HG02943 (cell line): ENCODE data around the gene GALNT9.

Source experiments
- ATAC-seq: cut with Tn5 transposase; IDR thresholded peaks from one replicate; pipeline ENCODE4 v1.9.1; 2021; ENCODE audit warnings: mild to moderate bottlenecking, low read depth, moderate library complexity; ENCODE audit not compliant: unreplicated experiment

Gene GALNT9

DNA sequence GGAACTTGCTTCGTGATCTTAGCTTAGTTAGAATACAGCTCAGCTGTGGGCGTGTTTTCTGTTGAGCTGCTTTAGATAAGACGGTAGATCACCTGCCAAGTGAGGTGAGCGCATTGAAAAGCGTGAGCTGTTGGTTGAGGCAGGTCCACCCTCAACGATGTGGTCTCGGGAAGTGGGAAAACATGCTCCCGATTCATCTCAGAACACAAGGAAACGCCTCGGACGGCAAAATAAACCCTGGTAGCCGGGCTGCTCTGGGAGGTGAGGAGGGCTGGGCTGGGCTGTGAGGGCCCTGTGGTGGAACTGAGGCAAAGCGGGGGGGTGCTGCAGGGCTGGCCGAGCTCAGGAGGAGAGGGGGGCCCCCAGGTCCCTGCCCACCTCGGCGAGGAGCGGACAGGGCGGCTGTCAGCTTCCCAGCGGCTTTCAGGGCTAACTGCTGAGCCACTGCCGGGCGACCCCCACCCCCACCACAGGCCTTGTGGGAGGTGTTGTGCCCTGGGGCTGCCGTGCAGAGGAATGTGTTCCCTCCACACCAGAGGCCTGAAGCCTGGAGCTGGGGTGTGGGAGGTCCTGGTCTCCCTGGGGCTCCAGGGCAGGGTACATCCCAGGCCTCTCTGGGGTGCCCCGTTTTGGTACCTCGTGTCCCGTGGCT lies 154.4 kb downstream of the GALNT9 start:
- no peak for ATAC-seq

DNA sequence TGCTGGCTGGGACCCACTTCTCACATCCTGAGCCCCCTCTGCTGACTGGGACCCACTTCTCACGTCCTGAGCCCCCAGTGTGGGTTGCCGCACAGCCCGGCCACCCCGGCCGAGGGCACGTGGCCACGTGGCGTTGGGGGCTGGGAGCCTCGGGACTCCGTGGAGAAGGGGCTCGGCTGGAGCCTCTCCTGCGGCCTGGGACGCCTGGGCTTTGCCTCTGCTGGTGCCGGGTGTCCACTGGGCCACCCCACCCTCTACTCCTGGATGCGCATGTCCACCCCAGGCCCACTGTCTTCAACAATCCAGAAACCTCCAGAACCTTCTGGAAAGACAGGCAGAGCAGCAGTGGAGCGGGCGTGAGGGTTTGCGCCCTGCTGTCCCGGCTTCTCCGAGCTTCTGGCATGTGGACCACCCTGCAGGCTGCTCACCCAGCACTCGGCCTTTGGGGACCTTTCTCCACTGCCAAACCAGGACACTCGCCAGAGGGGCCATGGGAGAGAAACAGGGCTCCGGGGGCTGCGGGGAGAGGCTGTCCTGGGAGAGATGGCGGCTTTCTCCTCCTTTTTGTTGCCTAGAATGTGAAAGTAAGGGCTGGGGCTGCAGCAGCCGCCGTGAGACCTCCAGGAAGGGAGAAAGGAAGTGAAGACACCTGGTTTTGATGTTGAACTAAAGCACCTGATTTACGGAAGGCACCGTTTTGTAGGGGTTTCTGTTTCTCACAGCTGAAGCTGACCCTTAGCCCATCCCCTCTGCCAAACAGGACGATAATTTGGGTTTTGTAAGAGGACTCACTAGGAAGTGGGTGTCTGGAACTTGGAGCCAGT lies 155.2 kb downstream of the GALNT9 start:
- no peak for ATAC-seq

DNA sequence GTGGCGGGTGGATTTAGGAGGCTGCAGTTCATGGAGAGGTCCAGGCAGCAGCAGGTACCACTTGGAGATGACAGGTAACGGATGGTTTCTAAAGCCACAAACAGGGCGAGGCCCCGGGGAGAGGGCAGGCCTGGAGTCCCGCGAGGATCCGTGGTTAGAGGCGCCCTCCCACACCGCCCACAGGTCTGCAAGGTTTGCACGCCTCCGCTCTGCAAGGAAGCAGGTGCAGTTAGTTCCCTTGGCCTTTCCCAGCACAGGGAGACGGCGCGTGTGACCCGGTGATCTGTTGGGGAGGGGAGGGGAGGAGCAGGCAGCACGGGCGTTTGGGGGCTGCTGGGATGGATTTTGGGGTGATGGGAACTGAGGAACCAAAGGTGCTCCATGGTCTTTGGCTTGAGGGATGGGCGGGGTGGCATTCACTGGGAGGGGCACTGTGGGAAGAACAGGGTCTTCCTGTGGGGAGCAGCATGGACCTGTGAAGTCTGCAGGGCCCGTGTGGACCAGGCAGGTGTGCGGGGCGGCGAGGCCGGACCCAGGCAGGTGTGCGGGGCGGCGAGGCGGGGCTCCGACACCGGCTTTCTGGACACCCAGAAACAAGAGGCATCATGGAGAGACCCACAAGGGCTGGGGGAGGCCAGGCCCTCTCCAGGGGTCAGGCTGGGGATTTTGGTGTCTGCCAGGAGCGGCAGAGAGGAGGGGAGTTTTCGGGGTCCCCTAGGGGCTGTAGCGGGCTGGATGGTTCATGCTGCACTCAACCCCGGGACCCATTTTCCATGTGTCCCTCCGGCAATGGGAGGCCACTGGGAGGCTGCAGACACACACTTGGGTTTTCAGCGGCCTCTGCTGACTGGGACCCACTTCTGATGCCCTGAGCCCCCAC lies 156.0 kb downstream of the GALNT9 start:
- ATAC-seq = no peak

DNA sequence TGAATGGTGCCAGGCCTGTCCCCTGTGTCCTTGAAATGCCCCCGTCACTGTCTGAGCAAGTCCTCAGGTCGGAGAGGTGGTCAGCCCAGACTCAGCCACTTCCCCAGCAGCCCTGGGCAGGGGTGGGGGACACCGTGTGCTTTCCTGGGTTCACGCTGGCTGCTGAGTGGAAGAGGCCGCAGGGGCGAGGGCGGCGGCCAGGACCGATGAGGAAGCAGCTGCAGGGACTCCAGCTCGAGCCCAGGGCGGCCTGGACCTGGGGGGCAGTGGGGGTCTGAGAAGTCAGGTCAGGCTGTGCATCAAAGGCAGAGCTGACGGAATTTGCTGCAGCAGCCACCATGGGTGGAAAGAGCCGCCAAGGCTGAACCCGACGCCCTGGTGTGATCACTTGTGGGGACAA lies 156.8 kb downstream of the GALNT9 start:
- no peak for ATAC-seq

DNA sequence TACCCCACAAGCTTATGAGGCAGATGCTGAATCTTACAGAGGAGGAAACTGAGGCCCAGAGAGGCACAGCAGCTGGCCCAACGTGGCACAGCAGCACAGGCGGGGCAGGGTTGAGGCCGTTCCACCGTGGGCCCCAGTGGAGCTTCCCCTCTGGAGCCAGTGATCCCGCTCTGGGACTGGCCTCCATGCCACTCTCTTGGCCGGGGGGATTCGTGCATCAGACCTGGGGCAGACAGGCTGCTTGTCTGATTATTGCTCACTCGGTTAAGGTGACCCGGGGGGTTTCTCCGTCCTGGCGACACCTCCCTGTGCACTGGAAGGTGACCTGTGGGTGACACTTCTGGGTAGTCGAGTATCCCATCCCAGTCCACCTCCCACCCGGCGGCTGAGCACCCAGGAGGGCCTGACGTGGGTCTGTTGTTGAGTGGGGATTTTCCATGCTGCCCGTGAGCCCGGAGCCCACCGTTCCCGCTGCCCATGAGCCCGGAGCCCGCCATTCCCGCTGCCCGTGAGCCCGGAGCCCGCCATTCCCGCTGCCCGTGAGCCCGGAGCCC lies 157.3 kb downstream of the GALNT9 start:
- no peak for ATAC-seq

DNA sequence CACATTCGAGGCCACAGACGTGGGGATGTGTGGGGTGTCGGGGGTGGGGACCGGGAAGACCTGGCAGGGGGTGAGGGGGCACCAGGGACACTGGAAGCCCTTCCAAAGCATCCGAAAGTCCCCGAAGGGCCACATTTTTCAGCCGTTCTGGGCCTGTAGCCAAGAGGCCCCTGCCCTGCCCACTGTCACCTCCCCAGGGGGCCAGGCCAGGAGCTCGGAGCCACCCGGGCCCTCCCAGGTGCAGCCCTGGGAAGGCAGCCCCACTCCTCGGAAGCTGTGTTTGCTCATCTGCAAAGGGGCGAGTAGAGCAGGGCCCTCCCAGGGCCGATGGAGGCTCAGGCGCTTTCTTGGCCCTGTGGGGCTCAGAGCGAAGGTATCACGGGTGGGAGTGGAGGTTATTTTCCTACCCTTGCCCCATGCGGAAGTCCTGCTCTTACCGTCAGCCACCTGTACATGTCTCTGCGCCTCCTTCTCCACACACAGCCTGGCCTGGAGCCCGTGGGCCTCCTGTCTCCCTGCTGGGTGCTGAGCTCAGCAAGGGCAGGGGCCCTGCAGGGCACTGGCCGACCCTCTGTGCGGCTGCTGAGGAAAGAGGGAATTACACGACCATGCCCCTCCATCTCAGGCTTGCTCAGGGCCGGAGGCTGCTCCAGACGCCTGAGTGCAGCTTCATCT lies 158.0 kb downstream of the GALNT9 start:
- ATAC-seq = no peak

DNA sequence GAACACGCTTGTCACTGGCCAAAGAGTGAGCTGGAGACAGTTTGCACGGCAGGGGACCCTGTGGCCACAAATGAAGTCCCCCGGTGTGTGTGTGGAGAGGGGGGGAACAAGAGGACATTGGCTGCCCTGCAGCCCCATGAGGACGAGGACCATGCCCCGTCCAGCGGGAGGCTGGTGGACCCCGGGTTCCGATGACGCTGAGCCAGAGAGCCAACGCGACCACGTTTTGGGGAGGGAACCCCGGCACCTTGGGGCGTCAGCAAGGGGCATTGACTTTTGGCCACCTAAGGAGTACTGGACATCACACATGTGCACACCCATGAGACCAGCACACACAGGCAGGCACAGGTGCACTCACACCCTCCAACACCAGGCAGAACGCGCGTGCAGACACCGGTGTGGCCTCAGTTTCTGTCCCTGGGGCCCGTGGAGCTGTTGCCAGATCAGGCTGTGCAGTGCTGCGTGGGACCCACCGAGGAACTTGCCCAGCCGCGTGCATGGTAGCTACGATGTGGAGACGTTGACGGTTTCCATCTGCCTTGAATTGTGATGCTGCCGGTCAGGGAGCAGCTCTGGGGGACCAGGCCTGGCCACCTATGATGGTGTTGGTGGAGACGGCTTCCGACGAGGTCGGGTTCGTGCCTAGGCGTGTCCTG lies 158.6 kb downstream of the GALNT9 start:
- ATAC-seq = no peak

DNA sequence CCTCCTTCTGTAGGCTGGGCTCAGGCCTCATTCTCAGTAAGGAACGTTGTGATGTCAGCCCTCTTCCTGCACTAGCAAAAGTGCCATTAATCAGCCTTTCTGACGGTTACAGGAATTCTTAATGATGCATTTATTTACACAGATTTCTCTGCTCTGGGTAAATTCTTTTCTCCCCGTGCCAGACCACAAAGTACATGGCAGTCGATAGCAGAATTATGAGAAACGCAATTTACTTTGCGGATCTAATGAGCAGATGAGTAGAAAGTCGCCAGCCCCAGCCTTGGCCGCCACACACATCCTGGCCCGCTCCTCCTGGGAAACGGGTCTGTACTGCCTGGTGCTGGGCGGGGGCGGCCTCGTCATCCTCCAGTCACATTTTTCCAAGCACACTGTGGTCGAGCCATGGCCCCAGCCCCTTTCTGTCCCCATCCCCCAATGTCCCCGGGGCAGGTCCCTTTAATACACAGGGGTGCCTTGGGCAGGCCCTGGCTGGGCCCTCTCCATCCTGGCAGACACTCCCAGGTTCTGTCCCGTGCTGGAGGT lies 159.2 kb downstream of the GALNT9 start:
- ATAC-seq = no peak

DNA sequence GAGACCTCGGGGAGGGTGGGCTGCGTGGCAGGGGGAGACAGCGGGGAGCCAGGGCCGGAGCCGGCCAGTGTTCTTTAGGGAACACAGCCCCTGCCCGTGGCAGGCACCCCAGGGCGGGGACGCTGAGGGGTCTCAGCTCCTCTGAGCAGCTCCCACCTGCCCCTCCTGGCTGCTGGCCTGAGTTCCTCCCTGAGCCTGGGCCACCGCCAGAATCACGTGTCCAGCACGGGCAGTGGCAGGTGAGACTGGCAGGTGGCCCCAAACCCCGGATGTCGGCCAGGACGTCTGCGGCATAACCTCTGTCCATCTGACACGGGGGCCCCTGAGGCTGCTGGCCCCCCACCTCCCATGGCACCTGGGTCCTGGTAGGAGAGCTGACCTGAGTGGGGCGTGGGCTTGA lies 160.0 kb downstream of the GALNT9 start:
- ATAC-seq = no peak

DNA sequence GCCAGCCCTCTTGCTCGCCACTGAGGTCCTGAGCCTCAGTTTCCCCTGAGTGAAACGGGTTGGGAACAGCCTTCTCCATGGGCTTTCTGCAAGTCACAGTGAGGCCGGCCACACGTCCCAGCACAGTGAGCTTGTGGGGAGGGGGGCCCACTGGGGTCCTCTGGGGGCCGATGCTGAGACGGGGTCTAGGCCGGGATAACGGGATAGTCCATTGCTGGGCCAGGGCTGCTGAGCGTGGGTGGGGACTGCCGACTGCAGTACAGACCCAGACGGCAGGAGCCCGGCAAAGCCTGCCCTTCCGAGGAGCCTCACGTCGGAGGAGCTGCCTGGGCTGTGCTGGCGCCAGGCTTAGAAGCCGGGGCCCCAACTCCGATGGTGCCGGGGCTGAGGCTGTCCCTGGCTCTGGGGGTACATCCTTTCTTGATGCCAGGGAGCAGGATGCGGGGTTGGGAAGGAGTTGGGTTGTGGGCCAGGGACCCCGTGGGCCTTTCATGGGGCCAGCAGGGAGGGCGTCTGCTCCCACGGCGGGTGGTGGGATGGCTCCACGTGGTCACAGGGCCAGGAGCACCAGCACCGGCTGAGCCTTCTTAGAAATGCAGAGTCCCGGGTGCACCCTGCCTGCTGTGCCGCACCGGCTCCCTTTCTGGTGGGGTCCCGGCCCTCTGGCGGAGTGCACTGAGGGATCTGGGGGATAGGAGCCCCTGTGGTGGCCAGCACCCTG lies 160.9 kb downstream of the GALNT9 start:
- no peak for ATAC-seq

DNA sequence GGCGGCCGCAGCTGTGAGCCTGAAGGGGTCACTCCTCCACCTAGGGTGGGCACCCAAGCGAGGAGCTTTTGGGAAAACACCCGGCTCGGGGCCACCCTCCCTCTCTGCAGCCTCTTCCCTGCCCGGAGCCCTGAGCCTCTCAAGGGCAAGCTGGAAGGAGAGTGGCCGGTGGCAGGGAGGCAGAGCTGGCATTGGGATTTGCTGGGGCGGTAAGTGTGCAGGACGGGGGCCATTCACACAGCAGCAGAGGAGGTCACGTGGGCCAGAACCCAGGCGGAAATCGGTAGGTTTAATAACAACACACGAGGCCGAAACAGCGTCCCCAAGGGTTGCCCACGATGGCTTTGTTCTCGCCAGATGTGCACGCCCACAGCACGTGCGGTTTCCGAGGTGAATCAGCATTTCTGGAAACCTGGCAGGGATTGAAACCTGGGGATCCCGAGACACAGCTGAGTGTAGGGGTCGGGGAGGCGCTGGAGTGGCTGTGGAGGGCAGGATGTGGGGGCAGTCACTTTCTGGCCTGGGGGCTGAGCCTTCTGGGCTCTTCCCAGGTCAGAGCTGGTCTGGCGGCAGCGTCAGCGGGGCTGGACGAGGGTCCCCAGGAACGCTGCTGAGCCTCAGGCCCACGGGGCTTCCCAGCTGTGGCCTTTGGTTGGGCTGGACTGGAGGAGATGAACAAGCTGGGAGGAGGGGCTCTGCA lies 161.6 kb downstream of the GALNT9 start:
- ATAC-seq = no peak

DNA sequence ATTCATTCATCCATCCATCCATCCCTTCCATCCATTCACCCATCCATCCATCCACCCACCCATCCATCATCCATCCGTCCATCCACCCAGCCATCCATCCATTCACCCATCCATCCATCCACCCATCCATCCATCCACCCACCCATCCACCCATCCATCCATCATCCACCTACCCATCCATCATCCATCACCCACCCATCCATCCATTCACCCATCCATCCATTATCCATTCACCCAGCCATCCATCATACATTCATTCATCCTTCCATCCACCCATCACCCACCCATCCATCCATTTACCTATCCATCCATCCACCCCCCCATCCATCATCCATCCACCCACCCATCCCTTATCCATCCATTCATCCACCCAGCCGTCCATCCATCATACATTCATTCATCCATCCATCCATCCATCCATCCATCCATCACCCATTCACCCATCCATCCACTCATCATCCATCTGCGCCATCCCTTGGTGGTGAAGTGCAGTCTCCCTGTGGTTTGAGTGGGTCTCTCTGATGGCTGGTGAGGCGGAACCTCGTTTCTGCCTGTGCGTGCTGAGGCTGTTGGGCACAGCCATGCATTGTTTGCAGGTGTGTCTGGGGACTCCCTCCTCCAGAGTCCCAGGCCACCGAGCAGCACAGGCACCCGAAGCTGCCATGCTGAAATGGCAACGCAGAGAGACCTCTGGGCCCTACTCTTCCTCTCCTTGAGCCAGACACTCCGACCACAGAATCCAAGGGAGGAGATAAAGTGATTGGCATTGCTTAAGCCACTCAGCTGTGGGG lies 162.4 kb downstream of the GALNT9 start:
- ATAC-seq = no peak

DNA sequence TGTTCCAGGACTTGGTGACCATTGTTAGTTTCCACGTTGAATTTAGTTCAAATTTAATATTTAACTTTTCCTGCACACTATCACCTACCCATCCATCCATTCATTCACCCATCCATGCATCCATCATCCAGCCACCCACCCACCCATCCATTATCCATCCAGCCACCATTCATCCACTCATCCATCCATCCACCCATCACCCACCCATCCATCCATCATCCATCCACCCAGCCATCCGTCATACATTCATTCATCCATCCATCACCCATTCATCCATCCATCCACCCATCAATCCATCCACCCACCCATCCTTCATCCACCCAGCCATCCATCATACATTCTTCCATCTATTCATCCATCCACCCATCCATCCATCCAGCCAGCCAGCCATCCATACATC lies 163.3 kb downstream of the GALNT9 start:
- no peak for ATAC-seq

DNA sequence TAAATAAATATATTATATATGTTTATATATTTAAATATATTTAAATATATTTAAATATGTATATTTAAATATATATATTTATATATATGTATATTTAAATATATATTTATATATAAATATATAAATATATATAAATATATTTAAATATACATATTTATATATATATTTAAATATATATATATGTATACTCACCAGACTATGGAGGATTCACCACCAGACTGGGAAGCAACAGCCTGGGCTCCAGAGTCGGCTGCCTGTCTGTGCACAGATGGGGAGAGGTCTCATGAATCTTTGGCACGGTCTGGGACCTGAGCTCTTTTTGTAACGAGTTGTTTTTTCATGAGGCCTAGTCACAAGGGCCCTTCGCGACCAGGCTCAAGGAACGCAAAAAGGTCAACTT lies 163.8 kb downstream of the GALNT9 start:
- ATAC-seq = no peak

DNA sequence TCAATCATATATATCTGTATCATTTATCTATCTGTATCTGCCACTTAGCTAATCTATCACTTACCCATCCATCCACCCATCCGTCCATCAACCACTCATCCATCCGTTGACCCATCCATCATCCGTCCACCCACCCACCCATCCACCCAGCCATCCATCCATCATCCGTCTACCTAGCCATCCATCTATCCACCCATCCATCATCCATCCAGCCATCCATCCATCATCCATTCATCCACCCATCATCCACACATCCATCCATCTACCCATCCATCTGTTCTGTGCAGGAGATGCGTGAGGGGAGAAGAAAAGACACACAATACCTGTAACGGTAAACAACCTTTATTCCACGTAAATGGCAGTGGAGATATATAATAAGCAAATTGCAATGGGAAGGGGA lies 165.0 kb downstream of the GALNT9 start:
- no peak for ATAC-seq

DNA sequence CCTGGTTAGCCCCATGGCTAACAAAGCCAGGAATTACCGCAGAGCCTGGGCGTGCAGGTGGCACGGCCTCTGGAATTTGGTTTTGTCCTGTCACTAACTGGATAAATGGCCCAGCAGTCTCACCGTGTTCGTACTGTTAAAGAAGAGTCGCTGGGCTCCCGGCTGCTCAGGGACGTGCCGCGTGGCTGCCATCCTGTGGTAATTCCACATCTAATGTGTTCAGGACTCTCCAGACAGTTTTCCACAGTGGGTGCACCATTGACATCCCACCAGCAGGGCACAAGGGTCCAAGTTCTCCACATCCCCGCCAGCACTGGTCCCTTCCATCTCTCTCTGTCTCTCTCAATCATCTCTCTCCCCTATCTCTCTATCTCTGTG lies 165.5 kb downstream of the GALNT9 start:
- ATAC-seq = no peak

DNA sequence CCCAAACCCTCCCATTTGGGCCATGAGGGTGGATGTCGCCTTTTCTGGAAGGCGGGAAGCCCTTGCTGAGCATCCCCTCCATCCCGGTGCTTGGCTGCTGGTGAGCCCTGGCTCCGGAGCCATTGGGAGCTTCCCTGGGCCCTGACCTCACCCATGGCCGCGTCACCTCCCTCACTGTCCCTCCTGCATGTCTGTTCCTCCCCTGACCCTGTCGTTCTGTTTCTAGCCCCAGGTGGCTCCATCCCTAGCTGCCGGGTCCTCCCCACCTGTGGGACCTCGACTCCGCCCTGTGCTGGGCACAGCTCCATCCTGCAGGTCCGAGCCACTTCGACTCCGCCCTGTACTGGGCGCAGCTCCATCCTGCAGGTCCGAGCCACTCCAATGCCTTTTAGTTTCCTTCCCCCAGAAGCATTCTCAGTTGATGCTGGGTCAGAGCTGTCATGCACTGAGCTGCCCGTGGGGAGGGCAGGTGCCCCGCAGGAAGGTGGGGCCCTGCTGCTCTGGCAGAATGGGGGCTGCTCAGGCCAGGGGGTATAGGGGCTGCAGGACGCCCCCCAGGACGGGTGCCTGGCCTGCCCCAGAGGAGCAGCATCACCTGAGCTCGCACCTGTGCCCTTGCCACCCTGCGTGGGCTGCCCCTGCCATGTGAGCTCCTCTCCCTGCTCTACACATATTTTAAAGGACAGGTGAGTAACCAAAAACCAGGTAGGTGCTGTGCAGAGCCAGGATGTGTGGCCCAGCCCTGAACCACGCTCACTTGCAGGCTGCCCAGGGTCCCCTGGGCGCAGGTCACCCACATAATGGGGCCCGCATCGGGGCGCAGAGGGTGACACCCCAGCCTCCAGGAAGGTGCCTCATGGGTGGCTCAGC lies 166.1 kb downstream of the GALNT9 start:
- no peak for ATAC-seq
